Kidney capillary endothelial cell (primary cell): Measurements from ENCODE around the gene RNGTT.
A peak's percentile ranks its signal among the peaks of the same experiment; 100 is the strongest.
"Not testable (repeated sequence)": the region's sequence is repeated elsewhere in the genome, so short reads cannot be mapped to it uniquely, and the experiment has no call there.

Experiments used
- DNase-seq: peaks from one replicate; pipeline ENCODE4 v3.0.0-alpha.2; 2018; ENCODE audit warnings: low spot score

Gene RNGTT

DNA sequence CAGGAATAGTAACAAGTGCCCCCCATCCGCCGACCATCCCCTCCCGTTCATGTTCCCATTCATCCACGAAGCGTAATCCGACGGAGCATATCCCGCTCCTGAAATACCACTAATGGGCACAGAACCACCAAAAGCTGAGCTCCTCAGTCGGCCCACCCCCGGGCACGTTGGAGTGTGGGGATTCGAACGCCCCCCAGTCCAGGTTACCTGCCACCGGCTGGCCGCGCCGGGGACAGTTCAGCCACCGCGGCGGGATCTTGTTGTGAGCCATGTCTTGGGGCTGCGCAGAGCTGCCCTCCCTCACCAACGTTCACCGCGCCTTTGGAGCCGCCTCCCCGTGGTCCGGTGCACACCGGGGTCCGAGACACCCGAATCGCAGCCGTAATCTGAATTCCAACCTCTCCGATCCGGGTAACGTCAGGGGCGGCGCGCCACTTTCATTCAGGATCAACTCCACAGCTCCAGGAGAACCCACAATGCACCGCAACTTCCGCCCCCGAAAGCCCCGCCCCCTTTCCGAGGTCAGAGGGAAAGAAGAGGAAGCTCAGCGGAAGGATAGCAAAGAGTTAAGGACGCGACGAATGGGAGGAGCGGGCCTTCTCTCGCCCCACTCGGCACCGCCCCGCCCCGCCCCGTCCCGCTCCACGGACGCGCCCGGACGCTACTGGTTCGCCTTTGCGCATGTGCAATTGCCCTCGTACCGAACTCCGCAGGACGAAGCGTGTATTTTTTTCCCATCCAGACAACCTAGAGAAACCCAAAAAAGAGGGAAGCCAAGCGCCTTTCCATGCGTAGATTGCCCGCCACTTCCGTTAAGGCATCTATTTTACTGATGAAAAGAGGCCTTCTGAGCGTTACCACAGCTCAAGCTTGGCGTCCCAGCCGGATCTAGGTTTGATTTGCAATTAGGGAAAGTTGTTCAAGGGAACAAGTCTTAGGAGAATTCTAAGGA, at the start of gene RNGTT:
Gene RNGTT, minus strand, starts transcription at position 480 of the 952 bp plus-strand sequence. Its CDS starts 209 bp downstream, at position 271.
- DNase-seq, result peak; percentile 95

DNA sequence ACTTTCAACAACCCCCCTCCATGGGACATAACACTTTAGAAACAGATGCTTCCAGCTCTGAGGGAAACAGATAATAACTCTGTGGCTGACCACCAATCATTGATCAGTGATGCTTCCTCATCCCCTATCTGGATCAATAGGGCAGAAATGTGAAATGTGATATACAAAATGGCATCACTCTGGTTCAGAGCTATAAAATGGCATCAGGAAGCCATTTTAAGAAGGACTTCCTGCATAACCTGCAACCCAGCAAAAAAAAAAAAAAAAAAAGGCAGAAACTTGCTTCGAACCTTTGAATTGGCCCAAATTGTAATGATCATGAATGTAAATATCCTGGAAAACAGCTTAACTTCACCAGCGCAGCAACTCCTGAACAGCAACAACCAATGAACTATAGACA, 48.0 kb upstream of the RNGTT start:
- no peak for DNase-seq

DNA sequence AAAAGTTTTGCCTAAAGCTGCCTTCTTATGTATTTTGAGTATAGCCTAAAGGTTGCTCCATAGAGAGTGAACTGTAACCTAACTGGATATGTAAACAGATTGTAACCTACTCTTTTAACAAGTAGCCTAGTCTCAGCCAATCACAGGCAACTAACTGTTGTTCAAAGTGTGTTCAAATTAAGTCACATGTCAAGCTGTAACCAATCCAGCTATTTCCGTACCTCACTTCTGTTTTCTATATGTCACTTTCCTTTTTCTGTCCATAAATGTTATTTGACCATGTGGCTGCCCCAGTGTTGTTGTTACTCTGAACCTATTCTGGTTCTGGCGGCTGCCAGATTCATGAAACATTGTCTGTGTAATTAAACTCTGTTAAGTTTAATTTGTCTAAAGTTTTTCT, 47.4 kb upstream of the RNGTT start:
- no peak for DNase-seq

DNA sequence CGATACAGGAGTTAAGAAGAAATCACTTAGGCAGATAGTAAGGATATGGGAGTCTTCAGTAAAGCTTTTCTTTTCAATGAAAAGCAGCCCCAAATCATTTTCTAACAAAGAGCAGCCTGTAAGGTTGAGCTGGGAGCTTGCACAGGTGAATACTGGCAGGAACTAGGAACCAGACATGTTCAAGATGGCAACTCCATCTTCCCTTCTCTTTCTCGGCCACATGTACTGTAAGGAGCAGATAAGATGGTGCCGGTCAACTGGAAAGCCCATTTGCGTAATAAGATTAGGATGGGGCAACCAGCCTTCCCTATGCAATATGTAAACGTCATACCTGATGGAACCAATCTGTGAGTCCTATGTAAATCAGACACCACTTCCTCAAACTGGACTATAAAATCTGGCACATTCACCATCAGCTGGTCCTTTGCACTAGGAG, 46.2 kb upstream of the RNGTT start:
- DNase-seq, result no peak

DNA sequence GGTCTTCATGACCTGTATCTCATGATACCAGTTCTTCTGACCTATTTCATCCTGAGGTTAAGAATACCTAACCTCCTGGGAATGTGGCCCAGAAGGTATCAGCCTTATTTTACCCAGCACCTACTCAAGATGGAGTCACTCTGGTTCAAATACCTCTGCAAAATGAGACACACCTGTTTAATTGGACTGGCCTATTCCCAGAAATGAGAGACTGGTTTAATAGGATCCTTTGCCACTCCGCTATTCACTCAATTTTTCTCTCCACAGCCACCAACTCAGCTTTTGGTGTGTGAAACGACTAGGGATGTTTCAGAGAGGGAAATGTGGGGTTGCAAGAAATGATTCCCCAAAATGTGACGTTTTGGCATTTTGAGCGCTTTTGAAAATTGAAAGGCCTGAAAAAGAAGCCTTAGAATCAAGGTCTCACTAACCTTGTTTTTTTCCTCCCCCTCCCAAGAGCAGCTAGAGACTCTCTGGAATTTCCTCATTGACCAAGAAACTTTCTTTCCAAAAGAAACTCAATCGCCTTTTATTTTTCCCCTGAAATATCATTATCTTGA, 45.5 kb upstream of the RNGTT start:
- no peak for DNase-seq

DNA sequence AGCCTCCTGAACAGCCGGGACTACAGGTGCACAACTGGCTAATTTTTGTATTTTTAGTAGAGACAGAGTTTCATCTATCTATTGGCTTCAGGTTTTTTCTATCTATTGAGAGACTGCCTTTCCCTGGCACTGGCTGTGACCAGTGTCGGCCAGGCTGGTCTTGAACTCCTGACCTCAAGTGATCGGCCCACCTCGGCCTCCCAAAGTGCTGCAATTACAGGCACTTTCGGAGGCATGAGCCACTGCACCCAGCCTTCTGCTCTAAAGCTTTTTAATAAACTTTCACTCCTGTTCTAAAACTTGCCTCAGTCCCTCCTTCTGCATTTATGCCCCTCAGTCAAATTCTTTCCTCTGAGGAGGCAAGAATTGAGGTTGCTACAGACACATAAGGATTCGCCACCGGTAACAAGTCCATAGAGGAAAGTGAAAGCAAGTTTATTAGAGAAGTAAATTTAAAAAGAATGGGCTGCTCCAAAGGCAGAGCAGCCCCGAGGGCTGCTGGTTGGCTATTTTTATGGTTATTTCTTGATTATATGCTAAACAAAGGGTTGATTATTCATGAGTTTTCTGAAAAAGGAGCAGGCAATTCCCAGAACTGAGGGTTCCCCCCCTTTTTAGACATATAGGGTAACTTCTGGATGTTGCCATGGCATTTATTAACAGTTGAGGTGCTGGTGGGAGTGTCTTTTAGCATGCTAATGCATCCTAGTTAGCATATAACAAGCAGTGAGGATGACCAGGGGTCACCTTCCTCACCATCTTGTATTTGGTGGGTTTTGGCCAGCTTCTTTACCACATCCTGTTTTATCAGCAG, 44.8 kb upstream of the RNGTT start:
- no peak for DNase-seq

DNA sequence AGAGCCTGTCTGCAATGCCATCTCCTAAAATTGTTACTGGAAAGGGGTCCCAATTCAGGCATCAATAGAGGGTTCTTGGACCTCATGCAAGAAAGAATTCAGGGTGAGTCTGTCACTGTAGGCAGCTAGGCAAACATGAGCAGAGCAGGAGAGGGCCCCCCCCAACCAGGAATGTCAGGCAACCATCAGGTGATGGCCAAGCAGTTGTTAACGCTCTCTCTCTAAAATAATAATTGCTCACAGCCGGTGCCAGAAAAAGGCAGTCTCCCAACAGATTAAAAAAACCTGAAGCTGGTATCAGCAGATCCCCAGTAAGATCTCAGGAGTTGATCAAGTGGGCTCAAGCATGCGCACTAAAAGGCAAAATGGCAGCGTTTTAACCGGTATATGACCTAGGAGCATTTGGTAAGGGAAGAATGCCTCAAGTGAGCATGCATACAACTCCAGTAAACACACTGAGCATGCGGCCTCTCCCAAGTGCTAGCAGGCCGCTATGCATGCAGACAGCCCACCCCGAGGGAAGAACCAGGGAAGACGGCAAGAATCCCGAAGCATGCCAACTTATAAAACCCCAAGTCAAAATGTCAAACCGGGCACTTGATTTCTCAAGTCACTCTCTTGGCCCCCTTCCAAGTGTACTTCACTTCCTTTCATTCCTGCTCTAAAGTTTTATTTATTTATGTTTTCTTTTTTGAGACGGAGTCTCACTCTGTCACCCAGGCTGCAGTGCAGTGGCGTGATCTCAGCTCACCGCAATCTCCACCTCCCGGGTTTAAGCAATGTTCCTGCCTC, 44.0 kb upstream of the RNGTT start:
- no peak for DNase-seq

DNA sequence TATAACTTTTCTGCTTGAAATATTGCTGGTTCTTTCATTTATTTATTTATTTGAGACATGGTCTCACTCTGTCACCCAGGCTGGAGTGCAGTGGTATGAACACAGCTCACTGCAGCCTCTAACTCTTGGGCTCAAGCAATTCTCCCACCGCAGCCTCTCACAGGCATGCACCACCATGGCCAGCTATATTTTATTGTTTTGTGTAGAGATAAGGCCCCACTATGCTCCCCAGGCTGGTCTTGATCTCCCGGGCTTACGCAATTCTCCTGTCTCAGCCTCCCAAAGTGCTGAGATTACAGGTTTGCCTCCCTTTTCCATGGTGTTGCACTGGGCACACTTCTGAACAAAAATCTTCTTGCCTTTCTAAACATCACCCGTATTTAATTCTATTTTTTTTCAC, 39.1 kb upstream of the RNGTT start:
- DNase-seq, result no peak

DNA sequence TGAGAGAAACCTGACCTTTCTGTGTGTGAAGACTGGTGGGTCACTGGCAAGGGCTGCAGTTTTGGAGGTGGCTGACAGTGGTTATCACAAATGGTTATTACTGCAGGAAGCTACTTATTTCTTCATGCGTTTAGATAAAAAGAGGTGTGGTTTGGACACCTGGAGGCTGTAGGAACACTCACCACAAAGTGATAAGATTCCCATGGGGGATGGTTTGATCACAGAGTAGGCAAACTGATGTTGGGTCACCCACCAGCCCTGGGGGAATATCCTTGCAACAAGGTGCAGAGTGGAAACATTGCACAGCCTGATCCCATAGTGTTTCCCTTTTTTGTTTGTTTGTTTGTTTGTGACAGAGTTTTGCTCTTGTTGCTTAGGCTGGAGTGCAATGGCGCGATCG, 33.9 kb upstream of the RNGTT start:
- DNase-seq, result no peak

DNA sequence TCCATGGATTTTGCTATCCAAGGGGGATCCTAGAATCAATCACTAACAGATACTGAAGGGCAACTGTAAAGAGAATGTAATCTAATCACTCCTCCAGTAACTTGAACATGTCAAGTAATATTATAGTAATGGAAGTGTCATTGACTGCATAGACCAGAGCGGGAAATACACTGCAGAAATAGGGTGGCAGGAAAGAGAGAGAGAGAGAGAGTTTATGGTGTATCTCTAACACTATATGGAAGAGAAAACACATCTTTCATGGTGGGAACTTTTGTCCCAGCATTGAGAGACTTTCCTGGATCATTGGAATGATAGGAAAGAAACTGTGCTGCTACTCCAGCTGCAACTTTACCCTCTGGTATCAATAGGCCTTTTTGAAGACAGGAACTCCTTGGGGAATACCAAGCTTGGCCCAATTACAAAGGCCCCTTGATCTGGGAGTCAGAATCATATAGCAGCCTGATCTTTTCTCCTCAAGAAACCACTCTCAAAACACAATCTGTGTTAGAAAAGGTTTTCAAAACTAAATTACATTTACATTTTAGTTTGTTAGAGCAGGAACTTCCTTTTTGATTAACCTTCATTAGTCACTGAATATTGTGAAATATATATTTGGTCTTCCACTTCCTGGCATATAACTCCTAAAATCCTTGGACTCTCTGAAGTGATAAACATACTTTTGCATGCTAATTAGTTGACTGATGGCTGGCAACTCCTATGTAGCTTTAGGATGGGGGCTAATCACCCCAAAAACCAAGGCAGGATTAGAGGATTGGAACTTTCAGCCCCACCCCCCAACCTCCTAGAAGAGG, 29.5 kb upstream of the RNGTT start:
- DNase-seq, result no peak

DNA sequence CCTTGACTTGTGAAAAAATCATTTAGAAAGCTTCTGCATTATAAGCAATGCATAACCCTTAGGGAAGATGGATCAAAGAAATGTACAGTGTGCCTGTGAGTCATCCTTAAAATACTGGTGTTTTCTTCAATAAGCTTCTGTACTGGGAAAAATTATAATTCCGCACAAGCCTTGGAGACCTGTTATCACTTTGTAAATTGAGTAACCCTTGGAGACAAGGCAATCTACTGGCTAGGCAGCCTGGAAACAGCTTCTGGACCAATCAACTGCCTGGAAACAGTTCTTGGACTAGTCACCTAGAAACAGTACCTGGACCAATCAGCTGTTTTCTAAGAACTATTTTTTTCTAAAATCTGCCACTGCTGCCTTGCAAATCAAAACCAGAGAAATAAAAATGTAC, 25.8 kb upstream of the RNGTT start:
- DNase-seq, result no peak

DNA sequence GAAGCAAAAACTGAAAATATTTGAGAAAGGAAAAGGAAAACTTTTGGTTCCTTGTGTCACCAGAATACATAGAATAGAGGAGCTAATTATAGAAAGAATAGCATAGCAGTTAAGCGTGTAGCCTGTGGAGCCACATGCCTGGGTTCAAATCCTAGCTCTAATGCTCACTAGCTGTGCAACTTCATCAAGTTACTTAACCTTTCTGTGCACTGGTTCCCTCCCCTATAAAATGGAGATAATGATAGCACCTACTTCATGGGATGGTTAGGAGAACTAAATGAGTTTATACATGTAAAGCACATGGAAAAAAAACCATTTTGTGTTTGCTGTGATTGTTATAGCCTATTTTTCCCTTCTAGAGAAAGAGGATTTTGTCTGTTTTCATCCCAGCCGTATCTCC, 24.5 kb upstream of the RNGTT start:
- no peak for DNase-seq

DNA sequence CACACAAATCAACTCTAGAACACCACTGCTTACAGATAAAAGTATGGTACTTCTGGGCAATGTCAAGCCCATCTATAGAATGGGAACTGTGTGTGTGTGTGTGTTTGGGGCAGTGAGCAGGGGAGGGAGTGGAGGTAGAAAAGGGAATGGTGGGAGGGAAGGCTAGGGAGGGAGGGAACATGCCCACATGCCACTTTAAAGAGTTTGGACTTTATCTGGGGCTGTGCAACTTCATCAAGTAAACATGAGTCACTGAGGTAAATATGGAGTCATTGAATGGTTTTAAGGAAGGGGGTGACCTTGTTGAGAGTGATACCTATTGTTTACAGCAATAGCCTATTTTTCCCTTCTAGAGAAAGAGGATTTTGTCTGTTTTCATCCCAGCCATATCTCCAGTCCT, 22.5 kb upstream of the RNGTT start:
- no peak for DNase-seq

DNA sequence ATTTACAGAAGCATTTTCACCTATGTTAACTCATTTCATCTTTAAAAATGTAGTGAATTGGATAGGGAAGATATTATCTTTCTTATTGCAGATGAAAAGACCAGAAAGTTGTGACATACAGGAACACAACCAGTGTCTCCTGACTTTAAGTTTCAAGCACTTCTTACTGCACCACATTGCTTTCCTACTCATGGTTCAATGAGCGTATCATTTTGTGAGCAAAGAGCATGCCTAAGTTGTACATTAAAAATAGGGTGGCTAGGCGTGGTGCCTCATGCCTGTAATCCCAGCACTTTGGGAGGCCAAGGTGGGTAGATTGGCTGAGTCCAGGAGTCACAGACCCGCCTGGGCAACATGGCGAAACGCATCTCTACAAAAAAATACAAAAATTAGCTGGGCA, 21.2 kb upstream of the RNGTT start:
- no peak for DNase-seq

DNA sequence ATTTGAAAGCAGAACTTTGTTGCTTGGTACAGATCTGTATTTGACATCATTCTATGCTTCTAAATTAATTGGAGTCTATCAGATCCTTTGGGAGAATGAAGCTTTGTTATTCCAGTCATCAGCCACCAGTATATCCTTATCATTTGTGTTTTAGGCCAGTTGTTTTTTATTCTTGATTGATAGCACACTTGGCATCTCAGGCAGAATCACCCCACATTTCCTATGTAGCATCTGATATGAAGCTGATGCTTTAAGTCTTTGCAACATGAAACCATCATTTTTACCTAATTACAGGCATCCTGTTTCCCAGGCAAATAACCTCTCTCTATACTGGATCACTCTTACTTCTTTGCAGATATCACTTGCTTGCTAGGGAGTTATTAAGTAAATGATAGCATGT, 20.7 kb upstream of the RNGTT start:
- DNase-seq, result no peak

DNA sequence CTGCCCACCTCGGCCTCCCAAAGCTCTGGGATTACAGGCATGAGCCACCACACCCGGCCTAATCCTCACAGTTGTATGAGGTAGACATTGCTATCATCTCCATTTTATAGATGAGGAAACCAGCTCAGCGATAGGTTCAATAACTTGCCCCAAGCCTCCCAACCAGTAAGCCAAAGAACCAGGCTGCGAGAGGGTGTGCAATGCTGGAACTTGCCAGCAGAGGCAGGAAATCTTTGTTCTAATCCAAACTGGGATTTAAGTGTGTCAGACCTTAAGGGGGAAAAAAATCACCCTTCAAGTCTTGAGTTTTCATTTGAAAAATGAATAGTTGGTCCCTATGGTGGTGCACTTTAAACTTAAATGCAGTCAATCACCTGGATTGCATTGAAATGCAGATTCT, 20.1 kb upstream of the RNGTT start:
- DNase-seq, result peak; percentile 21

DNA sequence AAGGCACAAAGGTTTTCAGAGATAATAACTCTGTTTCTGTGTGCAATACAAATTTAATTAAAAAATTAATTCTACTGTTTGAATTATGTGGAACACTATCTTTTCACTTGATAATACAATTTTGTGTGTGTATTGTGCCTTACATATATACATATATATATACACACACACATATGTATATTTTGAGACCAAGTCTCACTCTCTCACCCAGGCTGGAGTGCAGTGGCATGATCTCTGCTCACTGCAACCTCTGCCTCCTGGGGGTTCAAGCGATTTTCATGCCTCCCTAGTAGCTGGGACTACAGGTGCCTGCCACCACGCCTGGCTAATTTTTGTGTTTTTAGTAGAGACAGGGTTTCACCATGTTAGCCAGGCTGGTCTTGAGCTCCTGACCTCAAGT, 19.7 kb upstream of the RNGTT start:
- DNase-seq, result not testable (repeated sequence)

DNA sequence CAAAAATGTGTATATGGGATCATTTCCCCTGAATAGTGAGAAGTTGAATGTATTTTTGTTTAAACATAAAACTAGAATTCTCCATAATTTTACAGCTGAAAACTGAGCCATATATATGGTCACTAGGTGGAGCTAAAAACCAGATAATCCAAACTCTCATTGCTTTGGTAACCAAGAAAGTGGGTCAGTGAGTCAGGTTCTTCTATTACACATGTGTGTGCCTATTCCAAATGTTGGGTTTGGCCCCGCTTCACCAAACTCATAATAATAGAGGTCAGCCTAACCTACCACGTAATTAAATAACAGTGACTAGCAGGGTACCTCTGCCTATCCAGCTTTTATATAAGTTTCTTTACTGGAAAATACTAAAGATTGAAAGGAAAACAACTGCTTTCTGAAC, 19.3 kb upstream of the RNGTT start:
- peak; percentile 57 for DNase-seq

DNA sequence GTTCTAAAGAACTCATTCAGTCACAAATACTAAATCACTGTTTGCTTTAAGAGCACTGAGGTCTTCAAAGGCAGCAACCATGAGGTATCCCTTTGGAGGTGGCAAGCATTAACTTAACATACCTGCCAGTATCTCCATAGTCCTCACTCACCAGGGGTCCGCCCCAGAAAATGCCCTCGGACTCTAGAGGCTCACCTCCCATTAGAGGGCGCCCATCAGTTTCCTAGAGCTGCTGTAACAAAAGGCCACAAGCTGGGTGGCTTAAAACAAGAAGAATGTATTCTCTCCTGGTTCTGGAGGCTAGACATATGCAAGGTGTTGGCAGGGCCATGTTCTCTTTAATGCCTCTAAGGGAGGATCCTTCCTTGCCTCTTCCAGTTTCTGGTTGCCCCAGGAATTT, 12.0 kb upstream of the RNGTT start:
- DNase-seq, result no peak

DNA sequence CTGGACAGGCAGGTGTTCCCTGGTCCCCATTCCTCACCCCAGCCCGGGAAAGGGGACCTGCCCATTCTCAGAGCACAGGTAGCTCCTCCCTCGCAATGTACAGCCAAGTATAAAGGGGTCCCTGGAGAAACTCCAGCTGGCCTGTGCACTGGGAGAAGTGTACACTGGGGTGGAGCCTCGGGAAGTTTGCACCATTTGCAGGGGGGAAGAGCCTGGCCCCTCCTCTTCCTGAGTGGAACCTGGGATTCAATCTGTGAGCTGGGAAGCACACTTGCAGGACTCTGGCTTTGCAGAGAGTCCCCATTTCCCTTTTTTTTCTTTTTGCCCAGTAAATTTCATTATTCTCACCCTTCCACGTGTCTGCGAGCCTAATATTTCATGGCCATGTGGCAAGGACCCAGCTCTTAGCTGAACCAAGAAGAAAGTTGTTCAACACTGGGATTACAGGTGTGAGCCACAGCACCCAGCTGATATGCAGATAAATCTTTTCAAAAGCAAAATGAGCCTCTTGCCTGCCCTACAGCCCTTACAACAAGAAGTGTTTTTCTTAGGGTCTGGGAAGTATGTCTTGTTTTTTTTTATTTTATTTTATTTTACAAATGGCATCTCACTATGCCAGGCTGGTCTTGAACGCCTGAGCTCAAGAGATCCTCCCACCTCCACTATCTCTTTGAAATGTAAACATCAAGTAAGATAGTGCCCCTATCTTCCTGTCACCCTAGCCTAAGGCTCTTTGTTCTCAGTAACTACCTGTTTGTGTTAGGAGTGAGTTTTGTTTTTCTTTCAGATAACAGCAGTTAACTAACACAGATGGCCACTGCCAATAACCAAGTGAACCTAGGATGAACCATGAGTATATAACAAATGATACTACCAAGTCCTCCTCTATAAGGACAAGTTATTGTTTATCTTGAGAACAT, 9.3 kb upstream of the RNGTT start:
- DNase-seq, result no peak
